Mammary epithelial cell (primary cell): ENCODE measurements around the gene ERCC1.

Experiments
- EZH2 ChIP-seq: IDR thresholded peaks from 2 replicates; pipeline ENCODE4 v1.6.1; 2012; ENCODE audit warnings: low read length, inconsistent platforms, borderline replicate concordance
- TF ChIP-seq, protein P1 (sequence below), 2 donors: IDR thresholded peaks in 1 of 2; conservative IDR thresholded peaks in 1 of 2; 2 replicates each; pipeline ENCODE4 v1.5.1; 2011 to 2012; ENCODE audit warnings: inconsistent platforms in 2 of 2, low read length in 2 of 2, mild to moderate bottlenecking in 2 of 2, control low read depth in 1 of 2, low read depth in 1 of 2; ENCODE audit not compliant: insufficient read depth in 1 of 2; ENCODE audit errors: extremely low read depth in 1 of 2

DNA sequence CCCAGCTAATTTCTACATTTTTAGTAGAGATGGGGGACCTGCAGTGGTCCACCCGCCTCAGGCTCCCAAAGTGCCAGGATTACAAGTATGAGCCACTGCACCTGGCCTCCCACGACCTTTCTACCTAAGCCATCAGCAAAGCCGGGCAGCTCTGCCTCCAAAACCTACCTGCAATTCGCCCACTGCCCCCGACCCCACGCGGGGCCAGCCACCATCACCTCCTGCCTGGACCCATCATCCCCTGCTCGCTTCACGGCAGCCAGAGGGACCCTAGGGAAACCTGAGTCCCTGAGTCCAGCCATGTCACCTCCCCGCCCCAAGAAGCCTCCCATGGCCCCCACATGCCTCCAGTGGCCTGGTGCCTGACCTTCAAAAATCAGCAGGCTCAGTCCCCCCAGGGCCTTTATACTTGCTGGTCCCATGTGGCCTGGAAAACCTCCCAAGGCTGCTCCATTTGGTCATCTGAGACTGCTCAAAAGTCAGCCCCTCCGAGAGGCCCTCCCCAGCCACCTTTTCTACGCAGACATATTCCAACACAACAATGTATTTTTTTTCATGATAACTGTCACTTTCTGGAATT, 65.4 kb downstream of the ERCC1 start:
- TF ChIP-seq, protein P1, sequence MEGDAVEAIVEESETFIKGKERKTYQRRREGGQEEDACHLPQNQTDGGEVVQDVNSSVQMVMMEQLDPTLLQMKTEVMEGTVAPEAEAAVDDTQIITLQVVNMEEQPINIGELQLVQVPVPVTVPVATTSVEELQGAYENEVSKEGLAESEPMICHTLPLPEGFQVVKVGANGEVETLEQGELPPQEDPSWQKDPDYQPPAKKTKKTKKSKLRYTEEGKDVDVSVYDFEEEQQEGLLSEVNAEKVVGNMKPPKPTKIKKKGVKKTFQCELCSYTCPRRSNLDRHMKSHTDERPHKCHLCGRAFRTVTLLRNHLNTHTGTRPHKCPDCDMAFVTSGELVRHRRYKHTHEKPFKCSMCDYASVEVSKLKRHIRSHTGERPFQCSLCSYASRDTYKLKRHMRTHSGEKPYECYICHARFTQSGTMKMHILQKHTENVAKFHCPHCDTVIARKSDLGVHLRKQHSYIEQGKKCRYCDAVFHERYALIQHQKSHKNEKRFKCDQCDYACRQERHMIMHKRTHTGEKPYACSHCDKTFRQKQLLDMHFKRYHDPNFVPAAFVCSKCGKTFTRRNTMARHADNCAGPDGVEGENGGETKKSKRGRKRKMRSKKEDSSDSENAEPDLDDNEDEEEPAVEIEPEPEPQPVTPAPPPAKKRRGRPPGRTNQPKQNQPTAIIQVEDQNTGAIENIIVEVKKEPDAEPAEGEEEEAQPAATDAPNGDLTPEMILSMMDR (conservative IDR thresholded peaks at IDR 0.05 in 1 of 2, IDR thresholded peaks at IDR 0.05 in 1 of 2; ENCODE audit: extremely low read depth in 1 of 2, insufficient read depth in 1 of 2, low read depth in 1 of 2, low read length in 2 of 2) = no peak
- no peak for TF ChIP-seq EZH2
